ENCODE measurements around the gene RGP1.

The RGP1 gene

GRCh38 chr9:35766997-35767396, 17.9 kb downstream of the RGP1 start:
- Histone ChIP-seq H3K36me3 (no peaks in the 10 kb centered on the region), H3K9me3 (no peaks in the 10 kb centered on the region), H3K4me3 (ENCODE audit: low read depth, low read length) (no peak overlapping the region), H3K4me1 (peaks cover 24% of the 10 kb centered on the region), H3K27me3 (no peaks in the 10 kb centered on the region)
- TF ChIP-seq, protein P1, sequence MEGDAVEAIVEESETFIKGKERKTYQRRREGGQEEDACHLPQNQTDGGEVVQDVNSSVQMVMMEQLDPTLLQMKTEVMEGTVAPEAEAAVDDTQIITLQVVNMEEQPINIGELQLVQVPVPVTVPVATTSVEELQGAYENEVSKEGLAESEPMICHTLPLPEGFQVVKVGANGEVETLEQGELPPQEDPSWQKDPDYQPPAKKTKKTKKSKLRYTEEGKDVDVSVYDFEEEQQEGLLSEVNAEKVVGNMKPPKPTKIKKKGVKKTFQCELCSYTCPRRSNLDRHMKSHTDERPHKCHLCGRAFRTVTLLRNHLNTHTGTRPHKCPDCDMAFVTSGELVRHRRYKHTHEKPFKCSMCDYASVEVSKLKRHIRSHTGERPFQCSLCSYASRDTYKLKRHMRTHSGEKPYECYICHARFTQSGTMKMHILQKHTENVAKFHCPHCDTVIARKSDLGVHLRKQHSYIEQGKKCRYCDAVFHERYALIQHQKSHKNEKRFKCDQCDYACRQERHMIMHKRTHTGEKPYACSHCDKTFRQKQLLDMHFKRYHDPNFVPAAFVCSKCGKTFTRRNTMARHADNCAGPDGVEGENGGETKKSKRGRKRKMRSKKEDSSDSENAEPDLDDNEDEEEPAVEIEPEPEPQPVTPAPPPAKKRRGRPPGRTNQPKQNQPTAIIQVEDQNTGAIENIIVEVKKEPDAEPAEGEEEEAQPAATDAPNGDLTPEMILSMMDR (IDR thresholded peaks at IDR 0.05; ENCODE audit: low read depth, low read length) = no peak
- DNase-seq = no peak

DNA sequence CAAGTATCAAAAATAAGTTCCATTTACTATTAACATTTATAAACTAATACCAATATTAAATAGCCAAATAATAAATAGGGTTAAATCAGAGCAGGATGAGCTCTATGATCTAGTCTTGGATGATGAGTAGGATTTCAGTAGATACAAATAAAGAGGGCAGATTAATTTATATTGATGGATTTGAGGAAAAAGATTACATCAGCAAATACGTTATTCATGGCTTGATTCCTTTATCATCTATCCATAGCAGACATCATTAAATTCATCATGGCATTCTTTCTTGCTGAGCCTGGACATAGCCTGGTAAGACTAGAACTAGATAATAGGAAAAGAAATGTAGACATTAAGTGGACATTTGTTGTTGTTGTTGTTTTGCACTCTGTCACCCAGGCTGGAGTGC, 18.4 kb downstream of the RGP1 start:
- Histone ChIP-seq H3K9me3 (no peaks in the 10 kb centered on the region), H3K27me3 (no peaks in the 10 kb centered on the region), H3K4me3 (ENCODE audit: low read depth, low read length) (no peak overlapping the region), H3K4me1 (peaks cover 26% of the 10 kb centered on the region), H3K36me3 (no peaks in the 10 kb centered on the region)
- no peak for DNase-seq
- TF ChIP-seq, protein P1 (IDR thresholded peaks at IDR 0.05; ENCODE audit: low read depth, low read length) = no peak

GRCh38 chr9:35769763-35770162, 20.7 kb downstream of the RGP1 start:
- H3K9me3 ChIP-seq = no peaks in the 10 kb centered on the region
- peaks cover 26% of the 10 kb centered on the region for H3K4me1 ChIP-seq
- no peak for DNase-seq
- TF ChIP-seq, protein P1 (IDR thresholded peaks at IDR 0.05; ENCODE audit: low read depth, low read length) = no peak
- H3K36me3 ChIP-seq = no peaks in the 10 kb centered on the region
- no peaks in the 10 kb centered on the region for H3K27me3 ChIP-seq
- no peak overlapping the region for H3K4me3 ChIP-seq (ENCODE audit: low read depth, low read length)

DNA sequence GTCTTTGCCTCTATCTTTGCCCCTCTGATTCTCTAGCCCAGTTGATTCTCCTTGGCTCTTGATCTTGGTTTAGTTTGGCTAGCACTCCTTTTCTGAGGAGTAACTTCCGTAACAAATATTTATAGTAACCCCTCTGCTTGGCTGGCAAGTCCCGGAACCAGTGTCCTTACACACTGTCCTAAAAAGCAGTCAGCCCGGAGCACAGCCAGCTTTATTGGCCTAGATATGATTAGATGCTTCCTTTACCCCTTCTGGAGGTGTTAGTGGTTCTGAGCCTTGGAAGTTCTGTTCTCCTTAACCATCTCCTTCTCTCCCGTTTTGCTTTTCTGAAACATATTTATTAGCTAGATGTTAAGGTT, 22.0 kb downstream of the RGP1 start:
- Histone ChIP-seq H3K36me3 (no peaks in the 10 kb centered on the region), H3K27me3 (no peaks in the 10 kb centered on the region), H3K9me3 (no peaks in the 10 kb centered on the region), H3K4me1 (peaks cover 26% of the 10 kb centered on the region), H3K4me3 (ENCODE audit: low read depth, low read length) (no peak overlapping the region)
- no peak for DNase-seq
- TF ChIP-seq, protein P1 (IDR thresholded peaks at IDR 0.05; ENCODE audit: low read depth, low read length) = no peak

DNA sequence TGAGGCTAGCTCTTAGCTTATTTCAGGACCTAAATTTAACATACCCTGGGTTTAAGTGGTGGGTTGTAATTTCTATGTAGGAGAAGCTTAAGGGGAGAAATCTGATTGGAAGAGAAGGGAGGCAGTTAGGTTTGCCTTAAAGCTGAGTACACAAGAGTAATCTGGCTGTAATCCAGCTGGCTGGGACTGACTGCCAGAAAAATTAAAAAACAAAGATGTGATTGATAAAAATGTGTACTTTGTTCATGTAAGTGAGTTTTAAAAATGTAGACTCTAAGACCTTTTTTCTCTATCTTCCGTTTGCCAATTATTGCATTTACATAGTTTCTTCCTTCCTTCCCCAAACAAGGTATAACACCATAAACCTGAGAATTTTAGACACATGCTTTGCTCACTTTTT, 22.4 kb downstream of the RGP1 start:
- TF ChIP-seq, protein P1 (IDR thresholded peaks at IDR 0.05; ENCODE audit: low read depth, low read length) = no peak
- Histone ChIP-seq H3K9me3 (no peaks in the 10 kb centered on the region), H3K4me1 (peaks cover 25% of the 10 kb centered on the region), H3K27me3 (no peaks in the 10 kb centered on the region), H3K36me3 (no peaks in the 10 kb centered on the region), H3K4me3 (ENCODE audit: low read depth, low read length) (no peak overlapping the region)
- no peak for DNase-seq

- TF ChIP-seq, protein P1 (IDR thresholded peaks at IDR 0.05; ENCODE audit: low read depth, low read length) = no peak
- Histone ChIP-seq H3K4me3 (ENCODE audit: low read depth, low read length) (no peak overlapping the region), H3K36me3 (no peaks in the 10 kb centered on the region), H3K4me1 (peaks cover 21% of the 10 kb centered on the region), H3K9me3 (no peaks in the 10 kb centered on the region), H3K27me3 (no peaks in the 10 kb centered on the region)
- DNase-seq = no peak
These were observed 22.9 kb downstream of the RGP1 start for GRCh38 chr9:35771943-35772342.
